IPS-18a (cell line): Measurements from ENCODE around the gene ENO2.
A peak's percentile ranks its signal among the peaks of the same experiment; 100 is the strongest.
"Not testable (repeated sequence)": the region's sequence is repeated elsewhere in the genome, so short reads cannot be mapped to it uniquely, and the experiment has no call there.

ENCODE experiments used
- H3K27ac ChIP-seq: one replicate; pipeline ENCODE4 v1.5.1; 2013; ENCODE audit warnings: low read length
- H3K27me3 ChIP-seq: one replicate; pipeline ENCODE4 v1.6.1; 2013; ENCODE audit warnings: mild to moderate bottlenecking, low read length; ENCODE audit not compliant: control insufficient read depth, insufficient read depth
- H3K36me3 ChIP-seq: one replicate; pipeline ENCODE4 v1.6.1; 2013; ENCODE audit warnings: low read depth, low read length; ENCODE audit not compliant: control insufficient read depth
- H3K4me1 ChIP-seq: one replicate; pipeline ENCODE4 v1.6.1; 2013; ENCODE audit warnings: low read depth, low read length; ENCODE audit not compliant: control insufficient read depth
- H3K4me3 ChIP-seq: one replicate; pipeline ENCODE4 v1.5.1; 2013; ENCODE audit warnings: low read length
- H3K9ac ChIP-seq: one replicate; pipeline ENCODE4 v1.6.1; 2013; ENCODE audit warnings: mild to moderate bottlenecking, low read length, moderate library complexity
- H3K9me3 ChIP-seq: one replicate; pipeline ENCODE4 v1.6.1; 2013; ENCODE audit warnings: low read depth, low read length; ENCODE audit not compliant: control insufficient read depth

Gene ENO2

DNA sequence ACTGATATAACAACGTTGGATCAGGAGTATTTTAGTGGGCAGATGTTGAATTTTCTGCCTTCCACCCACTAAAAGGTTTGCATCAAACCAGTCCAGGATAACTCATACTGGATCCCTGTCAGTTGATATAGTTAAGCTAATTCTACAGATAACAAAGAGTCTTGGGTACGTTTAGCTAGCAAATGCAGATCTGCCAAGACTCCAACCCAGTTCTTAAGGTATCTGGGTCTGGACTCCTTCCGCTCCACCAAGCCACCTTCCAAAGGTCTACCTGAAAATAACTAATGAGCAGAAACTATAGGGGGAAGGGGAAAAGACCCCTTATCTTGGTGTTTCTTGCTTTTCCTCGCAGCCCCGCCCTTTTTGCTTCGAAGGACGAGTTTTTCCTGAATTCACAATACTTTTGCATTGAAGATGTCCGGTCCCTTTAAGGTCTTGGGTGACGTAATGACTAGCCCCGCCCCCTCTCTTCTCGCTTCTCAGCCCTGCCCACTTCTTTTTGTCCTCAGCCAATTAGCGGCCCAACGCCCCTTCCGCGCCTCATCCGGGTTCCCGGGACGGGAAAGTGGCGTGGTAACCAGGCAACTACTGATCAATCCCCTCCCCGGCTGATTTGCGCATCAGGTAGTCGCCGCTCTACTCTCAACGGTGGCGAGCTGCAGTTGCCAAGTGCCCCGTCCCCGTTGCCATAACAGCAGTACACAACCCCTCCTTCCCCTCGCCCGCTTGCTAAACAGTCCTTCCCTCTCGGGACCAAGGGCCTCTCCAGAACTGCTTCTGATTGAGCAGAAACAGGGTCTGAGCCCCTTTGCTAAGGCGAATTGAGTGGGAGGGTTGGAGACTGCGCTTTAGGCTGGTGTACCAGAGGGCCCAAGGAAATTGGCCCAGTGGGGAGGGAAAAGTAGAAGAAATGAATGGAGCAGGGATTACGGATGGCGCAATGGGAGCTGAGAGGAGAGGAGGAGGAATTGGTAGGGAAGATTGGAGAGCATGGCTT, 9.8 kb upstream of the ENO2 start, which contains the start of gene LRRC23:
Gene LRRC23, plus strand, starts transcription at position 543 of the 997 bp plus-strand sequence. CDS start 812 bp downstream, outside the sequence.
- H3K4me1 ChIP-seq = peaks cover 12% of the 10 kb centered on the region
- H3K9me3 ChIP-seq = no peaks in the 10 kb centered on the region
- peaks cover 4% of the 10 kb centered on the region for H3K27me3 ChIP-seq
- H3K4me3 ChIP-seq = peak within 1 kb of the TSS; percentile 71
- peak within 1 kb of the TSS; percentile 94 for H3K27ac ChIP-seq
- H3K36me3 ChIP-seq = no peaks in the 10 kb centered on the region
- peak within 1 kb of the TSS; percentile 90 for H3K9ac ChIP-seq

DNA sequence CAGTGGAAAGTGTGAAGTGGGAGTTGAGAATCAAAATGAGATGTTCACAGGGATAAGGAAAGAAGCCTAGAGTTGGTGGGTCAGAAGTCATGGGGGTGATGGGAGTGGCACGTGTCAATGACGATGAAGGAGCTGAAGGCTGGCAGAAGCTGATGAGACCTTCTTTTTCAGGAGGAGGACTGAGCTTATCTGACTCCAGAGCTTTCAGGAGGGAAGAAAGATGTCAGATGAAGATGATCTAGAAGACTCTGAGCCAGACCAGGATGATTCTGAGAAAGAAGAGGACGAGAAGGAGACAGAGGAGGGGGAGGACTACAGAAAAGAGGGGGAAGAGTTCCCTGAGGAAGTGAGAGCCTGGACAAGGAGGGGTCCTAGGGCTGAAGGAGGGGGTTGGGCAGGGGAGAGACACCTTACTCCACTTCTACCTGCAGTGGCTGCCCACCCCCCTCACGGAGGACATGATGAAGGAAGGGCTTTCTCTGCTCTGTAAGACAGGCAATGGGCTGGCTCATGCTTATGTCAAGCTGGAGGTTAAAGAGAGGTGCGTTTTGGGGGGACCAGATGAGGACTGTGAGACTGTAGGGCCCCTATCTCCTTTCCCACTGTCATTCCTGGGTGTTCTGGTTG, 8.9 kb upstream of the ENO2 start:
- Histone ChIP-seq H3K27me3 (peaks cover 4% of the 10 kb centered on the region), H3K9me3 (no peaks in the 10 kb centered on the region), H3K4me3 (peak overlapping the region; percentile 71), H3K27ac (peak overlapping the region; percentile 94), H3K9ac (peak overlapping the region; percentile 90), H3K36me3 (no peaks in the 10 kb centered on the region), H3K4me1 (peaks cover 12% of the 10 kb centered on the region)

DNA sequence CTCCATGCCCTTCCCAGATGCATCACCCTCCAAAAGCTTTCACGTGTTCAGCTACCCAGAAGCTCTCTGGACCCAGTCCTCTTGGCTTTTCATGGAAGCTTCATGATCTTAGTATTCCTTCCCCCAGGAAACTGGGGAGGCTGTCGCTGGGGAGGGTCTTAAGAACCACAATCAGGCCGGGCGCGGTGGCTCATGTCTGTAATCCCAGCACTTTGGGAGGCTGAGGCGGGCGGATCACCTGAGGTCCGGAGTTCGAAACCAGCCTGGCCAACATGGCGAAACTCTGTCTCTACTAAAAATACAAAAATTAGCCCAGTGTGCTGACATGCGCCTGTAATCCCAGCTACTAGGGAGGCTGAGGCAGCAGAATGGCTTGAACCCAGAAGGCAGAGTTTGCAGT, 6.2 kb upstream of the ENO2 start:
- H3K36me3 ChIP-seq, H3K4me3 ChIP-seq, H3K27me3 ChIP-seq, H3K27ac ChIP-seq, H3K9ac ChIP-seq, H3K9me3 ChIP-seq: not testable (repeated sequence)
- H3K4me1 ChIP-seq = peaks cover 12% of the 10 kb centered on the region

DNA sequence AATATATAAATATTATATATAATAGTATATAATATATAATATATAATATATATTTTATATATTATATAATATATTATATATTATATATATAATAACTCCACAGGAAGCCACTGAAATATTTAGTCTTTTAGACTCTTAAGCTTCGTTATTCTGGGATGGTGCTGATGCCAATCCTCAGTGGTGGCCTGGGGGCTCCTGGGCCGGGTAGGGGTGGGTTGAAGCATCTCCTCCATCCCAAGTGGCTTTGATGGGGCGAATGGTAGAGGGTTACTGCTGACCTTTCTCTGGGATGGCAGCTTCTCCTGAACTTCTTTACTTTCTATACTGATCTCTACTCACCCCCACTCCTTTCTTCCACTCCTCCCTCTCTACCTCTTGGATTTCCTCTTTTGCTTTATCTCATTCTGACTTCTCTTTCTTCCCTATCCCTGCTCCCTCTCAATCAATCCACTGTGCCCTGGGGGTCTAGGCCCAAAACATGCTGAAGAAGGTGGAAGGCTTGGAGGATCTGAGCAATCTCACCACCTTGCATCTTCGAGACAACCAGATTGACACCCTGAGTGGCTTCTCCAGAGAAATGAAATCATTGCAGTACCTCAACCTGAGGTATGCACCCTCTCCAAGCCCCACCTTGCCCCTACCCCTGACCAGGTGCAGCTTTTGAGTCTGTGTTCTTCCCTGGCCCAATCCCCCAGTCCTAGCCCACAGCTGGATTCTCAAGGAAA, 4.8 kb upstream of the ENO2 start:
- H3K27me3 ChIP-seq = peaks cover 4% of the 10 kb centered on the region
- no peak overlapping the region for H3K27ac ChIP-seq
- no peaks in the 10 kb centered on the region for H3K36me3 ChIP-seq
- peaks cover 12% of the 10 kb centered on the region for H3K4me1 ChIP-seq
- H3K9ac ChIP-seq = no peak overlapping the region
- no peak overlapping the region for H3K4me3 ChIP-seq
- H3K9me3 ChIP-seq = no peaks in the 10 kb centered on the region

DNA sequence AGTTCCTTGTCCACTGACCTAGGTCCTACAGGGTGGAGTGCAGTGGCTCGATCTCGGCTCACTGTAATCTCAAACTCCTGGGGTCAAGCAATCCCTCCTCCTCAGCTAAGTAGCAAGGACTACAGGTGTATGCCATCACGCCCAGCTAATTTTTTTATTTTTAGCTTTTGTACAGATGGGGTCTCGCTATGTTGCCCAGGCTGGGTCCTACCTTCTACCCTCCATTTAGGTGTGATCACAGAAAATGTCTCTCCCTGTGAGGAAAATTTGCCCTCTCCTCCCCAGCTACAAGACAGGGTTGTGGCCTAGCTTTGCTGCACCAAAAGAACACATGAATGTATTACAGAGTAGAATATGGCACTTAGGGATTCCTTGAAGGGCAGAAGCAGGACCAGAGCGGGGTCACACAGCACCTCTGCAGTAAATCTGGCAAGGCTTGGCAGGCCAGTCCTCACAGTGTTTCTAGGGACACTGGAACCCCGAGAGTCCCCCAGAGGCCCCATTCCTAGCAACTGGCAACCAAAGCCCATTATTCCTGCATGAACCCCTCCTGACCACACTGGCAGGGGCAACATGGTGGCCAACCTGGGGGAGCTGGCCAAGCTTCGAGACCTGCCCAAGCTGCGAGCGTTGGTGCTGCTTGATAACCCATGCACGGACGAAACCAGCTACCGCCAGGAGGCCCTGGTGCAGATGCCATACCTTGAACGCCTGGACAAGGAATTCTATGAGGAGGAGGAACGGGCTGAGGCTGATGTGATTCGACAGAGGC, 2.0 kb upstream of the ENO2 start:
- Histone ChIP-seq H3K4me3 (no peak overlapping the region), H3K27me3 (no peaks in the 10 kb centered on the region), H3K4me1 (peaks cover 7% of the 10 kb centered on the region), H3K36me3 (peaks cover 8% of the 10 kb centered on the region), H3K27ac (no peak overlapping the region), H3K9me3 (no peaks in the 10 kb centered on the region), H3K9ac (no peak overlapping the region)

DNA sequence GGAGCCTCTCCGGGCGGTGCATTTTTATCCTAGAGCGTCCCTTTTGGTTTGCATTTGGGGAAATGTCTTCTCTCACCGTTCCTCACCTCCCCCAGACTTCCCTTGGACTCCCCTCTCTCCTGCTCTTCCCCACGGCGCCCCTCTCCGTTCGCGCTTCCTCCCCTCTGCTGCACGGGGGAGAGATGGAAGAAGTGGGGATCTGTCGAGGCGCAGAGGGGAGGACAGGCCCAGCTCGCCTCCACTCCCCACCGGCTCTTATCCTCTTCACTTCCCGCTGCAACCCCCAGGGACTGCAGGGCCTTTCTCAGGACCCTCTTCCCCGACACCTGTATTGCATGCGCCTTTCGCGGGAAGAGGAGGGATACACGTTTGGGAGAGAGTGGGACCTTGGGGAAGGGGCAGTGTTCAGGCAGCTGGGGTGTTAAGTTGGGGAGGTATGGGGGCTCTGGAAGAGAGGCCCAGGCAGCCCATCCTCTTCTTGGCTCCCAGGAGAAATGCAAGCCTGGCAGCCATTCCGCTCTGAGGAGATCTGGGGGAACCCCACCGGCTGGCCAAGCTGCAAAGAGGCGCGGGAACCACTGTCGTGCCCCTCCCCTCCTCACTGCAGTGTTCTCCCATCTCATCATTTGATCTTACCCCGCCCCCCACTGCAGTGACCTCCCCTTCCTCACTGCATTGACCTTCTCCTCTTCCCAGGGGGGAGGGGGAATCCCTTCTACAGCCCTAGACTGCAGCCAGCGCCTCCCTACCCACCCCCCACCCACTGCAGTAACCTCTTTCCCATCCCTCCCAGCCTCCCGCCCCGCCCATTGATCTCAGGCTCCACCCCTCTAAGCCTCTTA, 788 bp downstream of the ENO2 start:
- Histone ChIP-seq H3K27ac (no peak overlapping the region), H3K36me3 (peaks cover 27% of the 10 kb centered on the region), H3K9me3 (no peaks in the 10 kb centered on the region), H3K9ac (peak overlapping the region; percentile 52), H3K4me1 (peaks cover 7% of the 10 kb centered on the region), H3K27me3 (no peaks in the 10 kb centered on the region), H3K4me3 (peak overlapping the region; percentile 83)

DNA sequence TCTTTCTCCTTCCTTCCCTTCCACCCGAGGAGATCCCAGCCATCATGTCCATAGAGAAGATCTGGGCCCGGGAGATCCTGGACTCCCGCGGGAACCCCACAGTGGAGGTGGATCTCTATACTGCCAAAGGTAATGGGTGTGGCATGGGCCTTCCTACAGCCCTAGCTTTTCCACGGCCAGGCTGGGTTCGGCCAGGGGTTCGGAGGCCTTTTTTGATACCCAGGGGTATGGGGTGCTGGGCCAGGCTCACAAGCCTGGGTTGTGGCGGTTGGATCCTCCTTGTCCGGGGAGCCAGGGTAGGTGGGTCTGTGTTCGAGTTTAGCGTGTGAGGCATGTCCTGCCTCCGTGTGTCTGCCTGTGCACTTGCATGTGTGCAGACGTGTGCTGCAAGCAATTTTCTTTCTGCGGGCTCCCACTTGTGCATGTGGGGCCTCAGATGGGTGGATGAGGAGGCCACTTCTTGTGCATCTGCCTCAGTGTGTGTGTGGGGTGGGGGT, 1.5 kb downstream of the ENO2 start:
- H3K9ac ChIP-seq = no peak overlapping the region
- H3K36me3 ChIP-seq = peaks cover 27% of the 10 kb centered on the region
- H3K9me3 ChIP-seq = no peaks in the 10 kb centered on the region
- peak overlapping the region; percentile 83 for H3K4me3 ChIP-seq
- H3K27me3 ChIP-seq = no peaks in the 10 kb centered on the region
- peaks cover 7% of the 10 kb centered on the region for H3K4me1 ChIP-seq
- no peak overlapping the region for H3K27ac ChIP-seq

DNA sequence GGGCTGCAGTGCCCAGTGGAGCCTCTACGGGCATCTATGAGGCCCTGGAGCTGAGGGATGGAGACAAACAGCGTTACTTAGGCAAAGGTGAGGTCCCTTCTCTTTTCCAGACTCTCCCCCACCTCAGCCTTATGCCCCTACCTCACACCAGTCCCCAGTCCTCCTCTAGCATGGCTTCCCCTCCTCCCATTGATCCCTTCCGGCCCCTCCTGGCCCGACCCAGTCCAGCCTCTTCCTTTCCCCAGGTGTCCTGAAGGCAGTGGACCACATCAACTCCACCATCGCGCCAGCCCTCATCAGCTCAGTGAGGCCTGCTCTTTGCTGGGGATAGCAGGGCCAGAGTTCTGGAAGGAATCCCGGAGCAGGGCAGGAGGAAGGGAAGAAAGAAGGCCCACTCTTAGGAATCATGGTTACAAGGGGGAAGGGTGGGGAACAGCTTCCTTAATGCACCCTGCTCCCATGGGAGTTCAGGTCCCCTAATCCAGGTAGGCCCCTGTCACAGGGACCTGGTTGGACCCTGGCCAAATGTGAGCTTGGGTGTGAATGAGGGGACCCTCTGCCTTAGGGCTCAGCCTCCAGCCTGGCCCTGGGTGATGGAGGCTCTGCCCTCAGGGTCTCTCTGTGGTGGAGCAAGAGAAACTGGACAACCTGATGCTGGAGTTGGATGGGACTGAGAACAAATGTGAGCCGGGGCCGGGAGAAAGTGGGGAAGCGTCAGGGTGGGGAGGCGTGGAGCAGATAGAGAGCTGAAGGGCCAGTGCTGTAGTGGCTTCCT, 2.2 kb downstream of the ENO2 start:
- H3K9ac ChIP-seq = no peak overlapping the region
- peaks cover 7% of the 10 kb centered on the region for H3K4me1 ChIP-seq
- H3K9me3 ChIP-seq = no peaks in the 10 kb centered on the region
- H3K36me3 ChIP-seq = peaks cover 32% of the 10 kb centered on the region
- H3K27ac ChIP-seq = no peak overlapping the region
- H3K4me3 ChIP-seq = no peak overlapping the region
- H3K27me3 ChIP-seq = no peaks in the 10 kb centered on the region

DNA sequence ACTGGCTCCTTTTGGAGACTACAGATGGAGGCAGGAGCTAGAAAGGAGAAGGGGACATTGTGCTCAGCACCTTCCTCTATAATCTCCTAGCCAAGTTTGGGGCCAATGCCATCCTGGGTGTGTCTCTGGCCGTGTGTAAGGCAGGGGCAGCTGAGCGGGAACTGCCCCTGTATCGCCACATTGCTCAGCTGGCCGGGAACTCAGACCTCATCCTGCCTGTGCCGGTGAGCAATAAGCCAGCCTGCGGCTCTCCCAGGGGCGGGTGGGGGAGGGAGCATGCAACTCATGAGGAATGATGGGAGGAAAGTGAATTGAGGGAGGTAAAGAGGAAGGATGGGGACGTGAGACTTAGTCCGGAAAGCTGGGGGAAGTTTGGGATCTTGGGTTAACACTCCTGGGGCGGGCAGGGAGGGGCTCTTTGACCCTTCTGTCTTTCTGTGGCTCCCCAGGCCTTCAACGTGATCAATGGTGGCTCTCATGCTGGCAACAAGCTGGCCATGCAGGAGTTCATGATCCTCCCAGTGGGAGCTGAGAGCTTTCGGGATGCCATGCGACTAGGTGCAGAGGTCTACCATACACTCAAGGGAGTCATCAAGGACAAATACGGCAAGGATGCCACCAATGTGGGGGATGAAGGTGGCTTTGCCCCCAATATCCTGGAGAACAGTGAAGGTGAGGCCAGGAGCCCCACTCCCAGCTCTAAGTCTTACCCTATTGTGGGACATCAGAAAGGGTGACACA, 3.3 kb downstream of the ENO2 start:
- H3K4me1 ChIP-seq = peaks cover 7% of the 10 kb centered on the region
- H3K27ac ChIP-seq = no peak overlapping the region
- H3K27me3 ChIP-seq = no peaks in the 10 kb centered on the region
- H3K4me3 ChIP-seq = no peak overlapping the region
- H3K9me3 ChIP-seq = no peaks in the 10 kb centered on the region
- H3K9ac ChIP-seq = no peak overlapping the region
- peaks cover 43% of the 10 kb centered on the region for H3K36me3 ChIP-seq
